ENCODE measurements around the gene FBXW11.
"Not testable (repeated sequence)": the region's sequence is repeated elsewhere in the genome, so short reads cannot be mapped to it uniquely, and the experiment has no call there.

Gene FBXW11

GRCh38 chr5:171951218-171951617 is 55.2 kb downstream of the FBXW11 start:
- H3K36me3 ChIP-seq (replicated peaks): no peaks in the 10 kb centered on the region
- H3K4me1 ChIP-seq: peaks cover 7% of the 10 kb centered on the region
- H3K4me3 ChIP-seq: no peak overlapping the region
- no peaks in the 10 kb centered on the region for H3K27me3 ChIP-seq (ENCODE audit: low read depth)
- H3K9me3 ChIP-seq: no peaks in the 10 kb centered on the region
- in situ Hi-C loops (cut with MboI; ENCODE audit: low sequenced_read_pairs): no loop called here
- DNase-seq (ENCODE audit: low spot score in 2 of 2): no peak

GRCh38 chr5:171946000-171946781 is 60.2 kb downstream of the FBXW11 start:
- Histone ChIP-seq H3K27me3 (ENCODE audit: low read depth) (no peaks in the 10 kb centered on the region), H3K4me1 (no peaks in the 10 kb centered on the region), H3K4me3 (no peak overlapping the region), H3K36me3 (replicated peaks) (no peaks in the 10 kb centered on the region), H3K9me3 (no peaks in the 10 kb centered on the region)
- in situ Hi-C loops (cut with MboI; ENCODE audit: low sequenced_read_pairs): no loop called here
- no peak for DNase-seq (ENCODE audit: low spot score in 2 of 2)

GRCh38 chr5:171945476-171945875 is 61.0 kb downstream of the FBXW11 start:
- in situ Hi-C loops (cut with MboI; ENCODE audit: low sequenced_read_pairs): no loop called here
- Histone ChIP-seq H3K9me3 (no peaks in the 10 kb centered on the region), H3K4me3 (no peak overlapping the region), H3K27me3 (ENCODE audit: low read depth) (no peaks in the 10 kb centered on the region), H3K4me1 (no peaks in the 10 kb centered on the region), H3K36me3 (replicated peaks) (no peaks in the 10 kb centered on the region)
- no peak for DNase-seq (ENCODE audit: low spot score in 2 of 2)

- H3K4me3 ChIP-seq: no peak overlapping the region
- H3K36me3 ChIP-seq (replicated peaks): no peaks in the 10 kb centered on the region
- H3K4me1 ChIP-seq: no peaks in the 10 kb centered on the region
- no peaks in the 10 kb centered on the region for H3K27me3 ChIP-seq (ENCODE audit: low read depth)
- DNase-seq (ENCODE audit: low spot score in 2 of 2): no peak
- in situ Hi-C loops (cut with MboI; ENCODE audit: low sequenced_read_pairs): no loop called here
- H3K9me3 ChIP-seq: no peaks in the 10 kb centered on the region
These were observed 61.4 kb downstream of the FBXW11 start for GRCh38 chr5:171945066-171945465.

GRCh38 chr5:171942112-171942516 is 64.3 kb downstream of the FBXW11 start:
- H3K36me3 ChIP-seq (replicated peaks); in situ Hi-C loops (cut with MboI; ENCODE audit: low sequenced_read_pairs); H3K4me3 ChIP-seq; H3K9me3 ChIP-seq; H3K27me3 ChIP-seq (ENCODE audit: low read depth); DNase-seq (ENCODE audit: low spot score in 2 of 2); H3K4me1 ChIP-seq: not testable (repeated sequence)

- H3K9me3 ChIP-seq; H3K36me3 ChIP-seq (replicated peaks); in situ Hi-C loops (cut with MboI; ENCODE audit: low sequenced_read_pairs); DNase-seq (ENCODE audit: low spot score in 2 of 2); H3K4me1 ChIP-seq; H3K4me3 ChIP-seq; H3K27me3 ChIP-seq (ENCODE audit: low read depth): not testable (repeated sequence)
These were observed 64.8 kb downstream of the FBXW11 start for GRCh38 chr5:171941675-171942074.

- H3K27me3 ChIP-seq (ENCODE audit: low read depth); H3K4me3 ChIP-seq; in situ Hi-C loops (cut with MboI; ENCODE audit: low sequenced_read_pairs); DNase-seq (ENCODE audit: low spot score in 2 of 2); H3K36me3 ChIP-seq (replicated peaks); H3K9me3 ChIP-seq; H3K4me1 ChIP-seq: not testable (repeated sequence)
These were observed 65.2 kb downstream of the FBXW11 start for GRCh38 chr5:171941275-171941674.

- H3K4me3 ChIP-seq: no peak overlapping the region
- H3K9me3 ChIP-seq: no peaks in the 10 kb centered on the region
- in situ Hi-C loops (cut with MboI; ENCODE audit: low sequenced_read_pairs): no loop called here
- no peak for DNase-seq (ENCODE audit: low spot score in 2 of 2)
- no peaks in the 10 kb centered on the region for H3K27me3 ChIP-seq (ENCODE audit: low read depth)
- H3K36me3 ChIP-seq (replicated peaks): no peaks in the 10 kb centered on the region
- H3K4me1 ChIP-seq: no peaks in the 10 kb centered on the region
These were observed 66.5 kb downstream of the FBXW11 start for GRCh38 chr5:171939951-171940350.

GRCh38 chr5:171938358-171938757 is 68.1 kb downstream of the FBXW11 start:
- no peak for DNase-seq (ENCODE audit: low spot score in 2 of 2)
- in situ Hi-C loops (cut with MboI; ENCODE audit: low sequenced_read_pairs): no loop called here
- H3K4me1 ChIP-seq: no peaks in the 10 kb centered on the region
- no peaks in the 10 kb centered on the region for H3K9me3 ChIP-seq
- H3K4me3 ChIP-seq: no peak overlapping the region
- H3K27me3 ChIP-seq (ENCODE audit: low read depth): no peaks in the 10 kb centered on the region
- H3K36me3 ChIP-seq (replicated peaks): no peaks in the 10 kb centered on the region

- Histone ChIP-seq H3K4me3 (no peak overlapping the region), H3K27me3 (ENCODE audit: low read depth) (no peaks in the 10 kb centered on the region), H3K9me3 (no peaks in the 10 kb centered on the region), H3K4me1 (no peaks in the 10 kb centered on the region), H3K36me3 (replicated peaks) (no peaks in the 10 kb centered on the region)
- in situ Hi-C loops (cut with MboI; ENCODE audit: low sequenced_read_pairs): no loop called here
- no peak for DNase-seq (ENCODE audit: low spot score in 2 of 2)
These were observed 69.1 kb downstream of the FBXW11 start for GRCh38 chr5:171937351-171937750.

- Histone ChIP-seq H3K4me3 (no peak overlapping the region), H3K4me1 (no peaks in the 10 kb centered on the region), H3K36me3 (replicated peaks) (no peaks in the 10 kb centered on the region), H3K9me3 (no peaks in the 10 kb centered on the region), H3K27me3 (ENCODE audit: low read depth) (no peaks in the 10 kb centered on the region)
- in situ Hi-C loops (cut with MboI; ENCODE audit: low sequenced_read_pairs): no loop called here
- no peak for DNase-seq (ENCODE audit: low spot score in 2 of 2)
These were observed 71.9 kb downstream of the FBXW11 start for GRCh38 chr5:171934586-171934985.

GRCh38 chr5:171931163-171931562 is 75.3 kb downstream of the FBXW11 start:
- H3K9me3 ChIP-seq: no peaks in the 10 kb centered on the region
- no peak overlapping the region for H3K4me3 ChIP-seq
- H3K36me3 ChIP-seq (replicated peaks): no peaks in the 10 kb centered on the region
- in situ Hi-C loops (cut with MboI; ENCODE audit: low sequenced_read_pairs): no loop called here
- no peaks in the 10 kb centered on the region for H3K27me3 ChIP-seq (ENCODE audit: low read depth)
- H3K4me1 ChIP-seq: no peaks in the 10 kb centered on the region
- no peak for DNase-seq (ENCODE audit: low spot score in 2 of 2)

- no peak overlapping the region for H3K4me3 ChIP-seq
- no peaks in the 10 kb centered on the region for H3K36me3 ChIP-seq (replicated peaks)
- no peak for DNase-seq (ENCODE audit: low spot score in 2 of 2)
- H3K4me1 ChIP-seq: no peaks in the 10 kb centered on the region
- in situ Hi-C loops (cut with MboI; ENCODE audit: low sequenced_read_pairs): no loop called here
- H3K27me3 ChIP-seq (ENCODE audit: low read depth): no peaks in the 10 kb centered on the region
- no peaks in the 10 kb centered on the region for H3K9me3 ChIP-seq
These were observed 79.0 kb downstream of the FBXW11 start for GRCh38 chr5:171927345-171927941.

GRCh38 chr5:171926311-171926710 is 80.1 kb downstream of the FBXW11 start:
- in situ Hi-C loops (cut with MboI; ENCODE audit: low sequenced_read_pairs): no loop called here
- Histone ChIP-seq H3K9me3 (no peaks in the 10 kb centered on the region), H3K4me1 (no peaks in the 10 kb centered on the region; the same call in 1 of the 2 replicates), H3K4me3 (no peak overlapping the region), H3K36me3 (replicated peaks) (no peaks in the 10 kb centered on the region), H3K27me3 (ENCODE audit: low read depth) (no peaks in the 10 kb centered on the region)
- DNase-seq (ENCODE audit: low spot score in 2 of 2): peak in 1 of 2 experiments; percentile 19

Data from HAP-1 (cell line).